ENCODE data around the gene TINAGL1. TPM values are rescaled to one million over a fixed set of nuclear protein-coding genes. Genes with fewer than 3 reads are reported as not detected.

TINAGL1 gene
- total and polyA plus RNA-seq, 10 of the 15 experiments (the other 5 are each of a cell fraction or from before 2014, with no cell fraction given) = 0.20 to 0.49 (median 0.23) TPM; not detected in 7

DNA sequence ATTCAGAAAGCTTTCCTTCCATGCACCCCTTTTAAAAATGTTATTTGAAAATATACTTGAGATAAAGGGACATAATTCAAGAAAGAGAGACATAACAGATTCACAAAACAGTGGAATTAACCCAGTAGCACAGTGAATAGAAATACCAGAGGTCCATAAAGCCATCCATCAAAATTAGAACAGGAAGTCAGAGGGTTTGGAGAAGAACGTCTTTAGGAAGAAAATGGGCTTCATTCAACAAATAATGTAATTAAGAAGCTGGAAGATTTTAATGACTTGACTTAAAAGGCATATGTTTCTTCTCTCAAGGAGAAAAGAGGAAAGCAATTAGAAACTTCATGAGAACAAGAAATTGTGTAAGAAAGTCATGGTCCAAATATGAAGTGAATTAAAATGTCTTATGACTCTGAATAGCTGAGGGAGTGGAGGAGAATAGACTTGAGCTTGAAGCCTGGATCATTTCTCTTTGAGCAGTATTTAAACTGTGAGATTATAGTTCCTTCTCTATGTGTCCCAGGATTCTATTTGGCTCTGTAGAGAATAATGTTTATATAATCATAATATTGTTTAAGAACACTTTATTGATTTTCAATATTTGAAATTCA is 33.3 kb downstream of the TINAGL1 start (continued):
- TF ChIP-seq NFXL1 (IDR thresholded peaks at IDR 0.05; ENCODE audit: borderline replicate concordance) (no peak), PAX5 (IDR thresholded peaks at IDR 0.05; ENCODE audit: borderline replicate concordance, low read depth, low read length) (no peak), MYC (IDR thresholded peaks at IDR 0.05; ENCODE audit: insufficient read depth, insufficient read length, insufficient replicate concordance, low read length, severe bottlenecking) (no peak)

DNA sequence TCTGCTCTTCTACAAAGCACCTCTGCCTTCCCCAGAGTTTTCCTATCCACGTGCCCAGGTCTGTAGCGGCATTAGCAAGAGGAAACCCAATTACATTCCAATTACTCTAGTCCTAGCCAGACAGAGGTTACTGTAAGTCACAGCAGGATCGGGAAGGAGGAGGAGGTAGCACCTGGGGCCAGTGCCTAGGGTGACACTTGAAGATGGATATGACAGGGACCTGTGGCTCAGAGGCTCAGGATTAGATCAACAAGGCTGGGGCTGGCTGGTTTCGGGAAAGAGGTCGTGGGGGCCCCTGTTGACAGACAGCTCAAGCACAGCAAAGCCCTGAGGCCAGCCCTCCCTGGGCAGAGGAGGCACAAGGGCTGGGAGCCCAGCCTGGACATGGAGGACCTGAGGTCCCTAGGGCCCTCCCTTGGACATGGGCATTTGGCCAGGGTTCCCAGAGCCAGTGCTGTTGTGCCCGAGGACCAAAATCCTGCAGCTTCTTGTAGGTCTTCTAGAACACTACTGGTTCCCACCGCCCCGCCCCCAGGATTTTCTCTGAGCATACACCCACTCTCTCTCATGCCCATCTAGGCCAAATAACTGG is 38.2 kb downstream of the TINAGL1 start:
- Histone ChIP-seq H3K4me3 (no peak overlapping the region), H3K27ac (ENCODE audit: control insufficient read depth, insufficient read depth) (no peak overlapping the region), H3K36me3 (ENCODE audit: control insufficient read depth in 2 of 2, insufficient read depth in 2 of 2, low read length in 1 of 2) (no peaks in the 10 kb centered on the region), H3K27me3 (replicated peaks in 1 of 2; ENCODE audit: control insufficient read depth in 2 of 2, insufficient read depth in 2 of 2, low read length in 1 of 2) (no peaks in the 10 kb centered on the region; a peak in 2 of 4 replicates), H3K4me1 (ENCODE audit: control insufficient read depth, insufficient read depth, low read length) (no peaks in the 10 kb centered on the region), H3K9ac (ENCODE audit: control insufficient read depth, insufficient read depth, low read length) (no peak overlapping the region), H3K4me2 (ENCODE audit: control insufficient read depth, insufficient read depth) (no peak overlapping the region), H4K20me1 (ENCODE audit: control insufficient read depth, insufficient read depth) (no peaks in the 10 kb centered on the region), H2AFZ (ENCODE audit: control insufficient read depth, low read depth, low read length) (no peak overlapping the region), H3K9me3 (replicated peaks; ENCODE audit: control insufficient read depth, insufficient read depth, low read length) (no peaks in the 10 kb centered on the region), H3K79me2 (ENCODE audit: control insufficient read depth, insufficient read depth, low read length) (no peaks in the 10 kb centered on the region)
- no TSS peak for BruUV-seq (replicated peaks)
- ChIA-PET POLR2A (no interaction called here), SMC1A (ENCODE audit: uncharacterized antibody, unreplicated experiment) (no interaction called here), RAD21 (ENCODE audit: unreplicated experiment) (no interaction called here), CTCF (interaction anchor here (1.2 kb wide), 1 partner anchor 30 kb away, joined by 3 read pairs; the partner anchor contains the start of gene PEF1)
- FAIRE-seq (no peak), ATAC-seq (no peak), DNase-seq (ENCODE audit: low read depth, low spot score) (no peak)
- intact Hi-C loops (cut with micrococcal nuclease; ENCODE audit: unreplicated experiment) (no loop called here), in situ Hi-C loops (cut with MboI) (no loop called here)
- TF ChIP-seq MTA2 (IDR thresholded peaks at IDR 0.05; ENCODE audit: low read depth) = no peak
- no peak for TF ChIP-seq BCL11A (IDR thresholded peaks at IDR 0.05; ENCODE audit: low read depth, low read length)
- TF ChIP-seq LARP7 (IDR thresholded peaks at IDR 0.05) = no peak
- TF ChIP-seq, protein P1, sequence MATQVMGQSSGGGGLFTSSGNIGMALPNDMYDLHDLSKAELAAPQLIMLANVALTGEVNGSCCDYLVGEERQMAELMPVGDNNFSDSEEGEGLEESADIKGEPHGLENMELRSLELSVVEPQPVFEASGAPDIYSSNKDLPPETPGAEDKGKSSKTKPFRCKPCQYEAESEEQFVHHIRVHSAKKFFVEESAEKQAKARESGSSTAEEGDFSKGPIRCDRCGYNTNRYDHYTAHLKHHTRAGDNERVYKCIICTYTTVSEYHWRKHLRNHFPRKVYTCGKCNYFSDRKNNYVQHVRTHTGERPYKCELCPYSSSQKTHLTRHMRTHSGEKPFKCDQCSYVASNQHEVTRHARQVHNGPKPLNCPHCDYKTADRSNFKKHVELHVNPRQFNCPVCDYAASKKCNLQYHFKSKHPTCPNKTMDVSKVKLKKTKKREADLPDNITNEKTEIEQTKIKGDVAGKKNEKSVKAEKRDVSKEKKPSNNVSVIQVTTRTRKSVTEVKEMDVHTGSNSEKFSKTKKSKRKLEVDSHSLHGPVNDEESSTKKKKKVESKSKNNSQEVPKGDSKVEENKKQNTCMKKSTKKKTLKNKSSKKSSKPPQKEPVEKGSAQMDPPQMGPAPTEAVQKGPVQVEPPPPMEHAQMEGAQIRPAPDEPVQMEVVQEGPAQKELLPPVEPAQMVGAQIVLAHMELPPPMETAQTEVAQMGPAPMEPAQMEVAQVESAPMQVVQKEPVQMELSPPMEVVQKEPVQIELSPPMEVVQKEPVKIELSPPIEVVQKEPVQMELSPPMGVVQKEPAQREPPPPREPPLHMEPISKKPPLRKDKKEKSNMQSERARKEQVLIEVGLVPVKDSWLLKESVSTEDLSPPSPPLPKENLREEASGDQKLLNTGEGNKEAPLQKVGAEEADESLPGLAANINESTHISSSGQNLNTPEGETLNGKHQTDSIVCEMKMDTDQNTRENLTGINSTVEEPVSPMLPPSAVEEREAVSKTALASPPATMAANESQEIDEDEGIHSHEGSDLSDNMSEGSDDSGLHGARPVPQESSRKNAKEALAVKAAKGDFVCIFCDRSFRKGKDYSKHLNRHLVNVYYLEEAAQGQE (IDR thresholded peaks at IDR 0.05; ENCODE audit: low read depth, low read length) = no peak
- no peak for TF ChIP-seq GATAD2B (conservative IDR thresholded peaks at IDR 0.05; ENCODE audit: low read depth)
- TF ChIP-seq ZSCAN29 (IDR thresholded peaks at IDR 0.05) = no peak
- no peak for TF ChIP-seq SUPT20H (IDR thresholded peaks at IDR 0.05; ENCODE audit: borderline replicate concordance, control insufficient read depth, low read depth, low read length)
- TF ChIP-seq KDM1A (IDR thresholded peaks at IDR 0.05; ENCODE audit: borderline replicate concordance) = no peak
- no peak for TF ChIP-seq TCF3 (IDR thresholded peaks at IDR 0.05; ENCODE audit: borderline replicate concordance, insufficient read depth, low read depth, low read length)
- no peak for TF ChIP-seq YY1 (IDR thresholded peaks at IDR 0.05; ENCODE audit: low read depth, low read length)
- TF ChIP-seq, protein P2, sequence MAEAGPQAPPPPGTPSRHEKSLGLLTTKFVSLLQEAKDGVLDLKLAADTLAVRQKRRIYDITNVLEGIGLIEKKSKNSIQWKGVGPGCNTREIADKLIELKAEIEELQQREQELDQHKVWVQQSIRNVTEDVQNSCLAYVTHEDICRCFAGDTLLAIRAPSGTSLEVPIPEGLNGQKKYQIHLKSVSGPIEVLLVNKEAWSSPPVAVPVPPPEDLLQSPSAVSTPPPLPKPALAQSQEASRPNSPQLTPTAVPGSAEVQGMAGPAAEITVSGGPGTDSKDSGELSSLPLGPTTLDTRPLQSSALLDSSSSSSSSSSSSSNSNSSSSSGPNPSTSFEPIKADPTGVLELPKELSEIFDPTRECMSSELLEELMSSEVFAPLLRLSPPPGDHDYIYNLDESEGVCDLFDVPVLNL (IDR thresholded peaks at IDR 0.05; ENCODE audit: low read depth, low read length) = no peak
- TF ChIP-seq, protein P3, sequence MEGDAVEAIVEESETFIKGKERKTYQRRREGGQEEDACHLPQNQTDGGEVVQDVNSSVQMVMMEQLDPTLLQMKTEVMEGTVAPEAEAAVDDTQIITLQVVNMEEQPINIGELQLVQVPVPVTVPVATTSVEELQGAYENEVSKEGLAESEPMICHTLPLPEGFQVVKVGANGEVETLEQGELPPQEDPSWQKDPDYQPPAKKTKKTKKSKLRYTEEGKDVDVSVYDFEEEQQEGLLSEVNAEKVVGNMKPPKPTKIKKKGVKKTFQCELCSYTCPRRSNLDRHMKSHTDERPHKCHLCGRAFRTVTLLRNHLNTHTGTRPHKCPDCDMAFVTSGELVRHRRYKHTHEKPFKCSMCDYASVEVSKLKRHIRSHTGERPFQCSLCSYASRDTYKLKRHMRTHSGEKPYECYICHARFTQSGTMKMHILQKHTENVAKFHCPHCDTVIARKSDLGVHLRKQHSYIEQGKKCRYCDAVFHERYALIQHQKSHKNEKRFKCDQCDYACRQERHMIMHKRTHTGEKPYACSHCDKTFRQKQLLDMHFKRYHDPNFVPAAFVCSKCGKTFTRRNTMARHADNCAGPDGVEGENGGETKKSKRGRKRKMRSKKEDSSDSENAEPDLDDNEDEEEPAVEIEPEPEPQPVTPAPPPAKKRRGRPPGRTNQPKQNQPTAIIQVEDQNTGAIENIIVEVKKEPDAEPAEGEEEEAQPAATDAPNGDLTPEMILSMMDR (IDR thresholded peaks at IDR 0.05 in 2 of 3, conservative IDR thresholded peaks at IDR 0.05 in 1 of 3; ENCODE audit: control insufficient read depth in 2 of 3, extremely low read depth in 1 of 3, insufficient read depth in 1 of 3, low read depth in 3 of 3, low read length in 3 of 3) = no peak
- 61% methylated on average over 8 of the region's 8 CpGs for WGBS (ENCODE audit: insufficient coverage, insufficient replicate concordance, low lambda C conversion rate, missing lambda C conversion rate)

Data from GM12878 (cell line).